Stimulated activated naive B cell treated with anti-CD40 and anti-IgM and Interleukin-4, amounts not matched to agents 10 μg/mL and 1 μg/mL and 100 μg/mL, for 72 hours (primary cell): ENCODE measurements around the gene RREB1.

Source experiments
- ATAC-seq, 2 donors: fragments of 150-1000 bp; cut with Tn5 transposase; replicated peaks; 2 replicates each; pipeline ENCODE4 v1.10.0; 2021; ENCODE audit warnings: moderate library complexity in 1 of 2
- DNase-seq: peaks from one replicate; pipeline ENCODE4 v3.0.0; 2021
- H3K27ac Mint-ChIP-seq: one replicate; pipeline ENCODE4 v1.8.0; 2022; ENCODE audit warnings: mild to moderate bottlenecking, mixed read lengths
- H3K27me3 Mint-ChIP-seq, 2 donors: one replicate each; pipeline ENCODE4 v1.8.0; 2022; ENCODE audit warnings: mixed read lengths in 2 of 2
- H3K36me3 Mint-ChIP-seq, 2 donors: one replicate each; pipeline ENCODE4 v1.8.0; 2022; ENCODE audit warnings: mixed read lengths in 2 of 2, mild to moderate bottlenecking in 1 of 2
- H3K4me1 Mint-ChIP-seq, 2 donors: one replicate each; pipeline ENCODE4 v1.8.0; 2022; ENCODE audit warnings: mixed read lengths in 2 of 2, mild to moderate bottlenecking in 1 of 2
- H3K4me3 Mint-ChIP-seq, 2 donors: one replicate each; pipeline ENCODE4 v1.8.0; 2022; ENCODE audit warnings: mild to moderate bottlenecking in 2 of 2, mixed read lengths in 2 of 2, moderate library complexity in 1 of 2
- H3K9me3 Mint-ChIP-seq, 2 donors: one replicate each; pipeline ENCODE4 v1.8.0; 2022; ENCODE audit warnings: mixed read lengths in 2 of 2, mild to moderate bottlenecking in 1 of 2

Gene RREB1

GRCh38 chr6:7140631-7141378 is 33.0 kb downstream of the RREB1 start:
- H3K4me1 Mint-ChIP-seq = peaks cover 39 to 73% of the 10 kb centered on the region in 2 donors
- H3K27me3 Mint-ChIP-seq = no peaks in the 10 kb centered on the region
- peak; percentile 73 for DNase-seq
- peak overlapping the region; percentile 84 to 86 for H3K4me3 Mint-ChIP-seq
- peak; percentile 80 to 86 for ATAC-seq
- H3K27ac Mint-ChIP-seq = peak overlapping the region; percentile 91
- peaks cover 3% of the 10 kb centered on the region in 2 donors for H3K36me3 Mint-ChIP-seq
- H3K9me3 Mint-ChIP-seq = no peaks in the 10 kb centered on the region

- Mint-ChIP-seq H3K4me1 (peaks cover 46 to 79% of the 10 kb centered on the region in 2 donors), H3K9me3 (no peaks in the 10 kb centered on the region), H3K27ac (no peak overlapping the region), H3K27me3 (no peaks in the 10 kb centered on the region), H3K36me3 (peaks cover 3 to 7% of the 10 kb centered on the region in 2 donors), H3K4me3 (peak overlapping the region; percentile 14 to 46)
- DNase-seq (no peak), ATAC-seq (no peak)
Measured at GRCh38 chr6:7142228-7142801, 34.6 kb downstream of the RREB1 start.

GRCh38 chr6:7142918-7143475 is 35.2 kb downstream of the RREB1 start:
- Mint-ChIP-seq H3K9me3 (no peaks in the 10 kb centered on the region), H3K4me1 (peaks cover 47 to 79% of the 10 kb centered on the region in 2 donors), H3K36me3 (peaks cover 3 to 12% of the 10 kb centered on the region in 2 donors), H3K4me3 (peak overlapping the region in 1 of 2 donors; percentile 52), H3K27me3 (no peaks in the 10 kb centered on the region), H3K27ac (no peak overlapping the region)
- DNase-seq (no peak), ATAC-seq (no peak)

GRCh38 chr6:7143476-7143974 is 35.8 kb downstream of the RREB1 start:
- H3K27ac Mint-ChIP-seq = no peak overlapping the region

GRCh38 chr6:7144872-7145584 is 37.3 kb downstream of the RREB1 start:
- peak overlapping the region; percentile 25 for H3K27ac Mint-ChIP-seq
- H3K36me3 Mint-ChIP-seq = peaks cover 3 to 12% of the 10 kb centered on the region in 2 donors
- no peak for DNase-seq
- peaks cover 42 to 87% of the 10 kb centered on the region in 2 donors for H3K4me1 Mint-ChIP-seq
- no peaks in the 10 kb centered on the region for H3K27me3 Mint-ChIP-seq
- no peak overlapping the region for H3K4me3 Mint-ChIP-seq
- ATAC-seq = no peak
- H3K9me3 Mint-ChIP-seq = no peaks in the 10 kb centered on the region

More at GRCh38 chr6:7143476-7143974, 35.8 kb downstream of the RREB1 start:
- Mint-ChIP-seq H3K36me3 (peaks cover 3 to 12% of the 10 kb centered on the region in 2 donors), H3K4me1 (peaks cover 48 to 79% of the 10 kb centered on the region in 2 donors), H3K27me3 (no peaks in the 10 kb centered on the region), H3K4me3 (no peak overlapping the region), H3K9me3 (no peaks in the 10 kb centered on the region)
- no peak for DNase-seq
- ATAC-seq = no peak

GRCh38 chr6:7145585-7145884 is 37.8 kb downstream of the RREB1 start:
- no peaks in the 10 kb centered on the region for H3K27me3 Mint-ChIP-seq
- peak overlapping the region; percentile 88 for H3K27ac Mint-ChIP-seq
- H3K4me3 Mint-ChIP-seq = peak overlapping the region; percentile 48 to 71
- no peak for DNase-seq
- no peaks in the 10 kb centered on the region for H3K9me3 Mint-ChIP-seq
- peaks cover 43 to 89% of the 10 kb centered on the region in 2 donors for H3K4me1 Mint-ChIP-seq
- no peak for ATAC-seq
- peaks cover 3 to 14% of the 10 kb centered on the region in 2 donors for H3K36me3 Mint-ChIP-seq

GRCh38 chr6:7145885-7146828 is 38.4 kb downstream of the RREB1 start:
- Mint-ChIP-seq H3K9me3 (no peaks in the 10 kb centered on the region), H3K27ac (peak overlapping the region; percentile 88), H3K4me1 (peaks cover 46 to 88% of the 10 kb centered on the region in 2 donors), H3K27me3 (no peaks in the 10 kb centered on the region), H3K4me3 (peak overlapping the region; percentile 48 to 71), H3K36me3 (peaks cover 3 to 16% of the 10 kb centered on the region in 2 donors)
- ATAC-seq (peak; percentile 71), DNase-seq (no peak)

GRCh38 chr6:7147051-7147671 is 39.4 kb downstream of the RREB1 start:
- ATAC-seq (peak; percentile 31 to 44), DNase-seq (no peak)
- peak overlapping the region; percentile 48 to 71 for H3K4me3 Mint-ChIP-seq
- H3K27ac Mint-ChIP-seq = peak overlapping the region; percentile 81
- no peaks in the 10 kb centered on the region for H3K27me3 Mint-ChIP-seq
- peaks cover 0 to 16% of the 10 kb centered on the region in 2 donors for H3K36me3 Mint-ChIP-seq
- no peaks in the 10 kb centered on the region for H3K9me3 Mint-ChIP-seq
- H3K4me1 Mint-ChIP-seq = peaks cover 50 to 92% of the 10 kb centered on the region in 2 donors

GRCh38 chr6:7148100-7148822 is 40.5 kb downstream of the RREB1 start:
- Mint-ChIP-seq H3K4me3 (no peak overlapping the region), H3K27me3 (no peaks in the 10 kb centered on the region), H3K36me3 (peaks cover 1 to 20% of the 10 kb centered on the region in 2 donors), H3K4me1 (peaks cover 46 to 92% of the 10 kb centered on the region in 2 donors), H3K9me3 (no peaks in the 10 kb centered on the region), H3K27ac (no peak overlapping the region)
- ATAC-seq = no peak
- DNase-seq = no peak

GRCh38 chr6:7150381-7151064 is 42.8 kb downstream of the RREB1 start:
- Mint-ChIP-seq H3K27me3 (no peaks in the 10 kb centered on the region), H3K27ac (no peak overlapping the region), H3K4me1 (peaks cover 58 to 98% of the 10 kb centered on the region in 2 donors), H3K4me3 (no peak overlapping the region), H3K9me3 (no peaks in the 10 kb centered on the region), H3K36me3 (peaks cover 1 to 20% of the 10 kb centered on the region in 2 donors)
- no peak for DNase-seq
- no peak for ATAC-seq

GRCh38 chr6:7151381-7151780 is 43.6 kb downstream of the RREB1 start:
- DNase-seq (no peak), ATAC-seq (no peak)
- Mint-ChIP-seq H3K4me1 (peaks cover 58 to 98% of the 10 kb centered on the region in 2 donors), H3K27me3 (no peaks in the 10 kb centered on the region), H3K9me3 (no peaks in the 10 kb centered on the region), H3K4me3 (no peak overlapping the region), H3K36me3 (peaks cover 1 to 17% of the 10 kb centered on the region in 2 donors), H3K27ac (peak overlapping the region; percentile 57)

GRCh38 chr6:7152462-7152861 is 44.7 kb downstream of the RREB1 start:
- DNase-seq (no peak), ATAC-seq (no peak)
- no peaks in the 10 kb centered on the region for H3K9me3 Mint-ChIP-seq
- no peaks in the 10 kb centered on the region for H3K27me3 Mint-ChIP-seq
- no peak overlapping the region for H3K4me3 Mint-ChIP-seq
- H3K4me1 Mint-ChIP-seq = peaks cover 51 to 98% of the 10 kb centered on the region in 2 donors
- peaks cover 2 to 15% of the 10 kb centered on the region in 2 donors for H3K36me3 Mint-ChIP-seq
- H3K27ac Mint-ChIP-seq = no peak overlapping the region
